GM18508 (cell line): ENCODE measurements around the gene MKNK1.

Experiments
- ATAC-seq: cut with Tn5 transposase; IDR thresholded peaks from one replicate; pipeline ENCODE4 v1.9.1; 2021; ENCODE audit warnings: moderate number of reproducible peaks; ENCODE audit not compliant: insufficient read depth, unreplicated experiment

MKNK1 gene

DNA sequence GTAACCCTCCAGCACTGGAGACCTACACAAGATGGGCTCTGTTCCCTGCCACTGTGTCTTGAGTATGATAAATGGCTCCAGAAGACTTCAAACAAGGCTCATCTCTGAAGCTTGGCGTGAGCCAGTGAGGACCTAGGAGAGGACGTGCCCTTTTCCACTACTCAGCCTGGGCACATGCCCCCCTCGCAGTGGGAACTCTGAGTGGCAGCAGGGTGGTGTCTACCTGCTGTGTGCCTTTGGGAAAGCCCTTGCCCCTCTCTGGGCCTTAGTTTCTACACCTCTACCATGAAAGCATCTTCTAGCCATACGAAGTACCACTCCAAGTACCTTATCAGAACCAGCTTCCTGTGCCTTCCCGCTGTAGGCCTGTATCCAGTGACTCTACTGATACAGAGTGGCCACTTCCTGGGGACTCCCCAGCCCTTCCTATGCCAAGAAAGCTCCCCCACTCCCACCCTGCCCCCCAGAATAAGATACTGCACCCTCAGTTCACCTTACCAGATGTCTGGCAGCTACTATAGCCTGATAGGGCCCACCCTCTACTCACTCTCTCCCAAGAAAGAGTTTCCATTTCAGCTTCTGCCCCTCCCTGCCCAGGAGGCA, 15.7 kb upstream of the MKNK1 start:
- no peak for ATAC-seq

DNA sequence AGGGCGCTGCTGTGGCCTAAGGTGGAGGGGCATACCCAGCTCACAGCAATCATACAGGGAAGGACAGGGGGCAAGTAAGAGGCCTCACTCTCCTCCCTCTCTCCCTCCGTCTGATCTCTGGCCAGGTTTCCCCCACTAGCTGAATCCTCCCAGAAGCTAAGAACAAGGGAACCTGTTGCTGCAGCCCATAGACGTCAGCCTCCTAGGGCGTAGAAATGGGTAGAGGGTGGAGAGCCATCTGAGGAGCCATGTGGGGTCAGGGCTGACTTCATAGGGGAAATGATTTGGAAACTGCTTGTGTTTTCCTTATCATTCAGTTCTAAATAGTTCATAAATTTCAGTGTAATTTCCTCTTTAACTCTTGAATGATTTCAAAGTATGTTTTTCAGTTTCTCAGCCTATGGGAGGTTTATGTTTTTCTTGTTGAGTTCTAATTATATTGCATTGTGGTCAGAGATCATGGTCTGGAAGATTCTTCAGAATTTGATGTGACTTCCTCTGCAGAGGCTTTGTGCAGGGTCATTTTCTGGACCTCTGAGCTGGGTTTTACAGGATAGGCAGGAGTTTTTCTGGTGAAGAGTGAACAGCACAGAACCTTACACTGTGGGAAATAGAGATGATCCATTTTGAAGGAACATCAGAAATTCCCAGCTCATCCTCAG, 14.8 kb upstream of the MKNK1 start:
- no peak for ATAC-seq

DNA sequence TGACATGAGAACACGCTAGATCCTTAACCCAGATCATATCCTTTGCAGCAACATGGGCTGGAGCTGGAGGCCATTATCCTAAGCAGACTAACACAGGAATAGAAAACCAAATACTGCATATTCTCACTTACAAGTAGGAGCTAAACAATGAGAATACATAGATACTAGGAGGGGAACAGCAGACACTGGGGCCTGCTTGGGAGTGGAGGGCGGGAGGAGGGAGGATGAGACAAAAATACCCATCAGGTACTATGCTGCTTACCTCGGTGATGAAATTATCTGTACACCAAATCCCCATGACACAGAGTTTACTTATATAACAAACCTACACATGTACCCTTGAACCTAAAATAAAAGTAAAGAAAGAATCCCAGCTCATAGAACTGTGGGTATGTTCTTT, 13.8 kb upstream of the MKNK1 start:
- ATAC-seq, result no peak

DNA sequence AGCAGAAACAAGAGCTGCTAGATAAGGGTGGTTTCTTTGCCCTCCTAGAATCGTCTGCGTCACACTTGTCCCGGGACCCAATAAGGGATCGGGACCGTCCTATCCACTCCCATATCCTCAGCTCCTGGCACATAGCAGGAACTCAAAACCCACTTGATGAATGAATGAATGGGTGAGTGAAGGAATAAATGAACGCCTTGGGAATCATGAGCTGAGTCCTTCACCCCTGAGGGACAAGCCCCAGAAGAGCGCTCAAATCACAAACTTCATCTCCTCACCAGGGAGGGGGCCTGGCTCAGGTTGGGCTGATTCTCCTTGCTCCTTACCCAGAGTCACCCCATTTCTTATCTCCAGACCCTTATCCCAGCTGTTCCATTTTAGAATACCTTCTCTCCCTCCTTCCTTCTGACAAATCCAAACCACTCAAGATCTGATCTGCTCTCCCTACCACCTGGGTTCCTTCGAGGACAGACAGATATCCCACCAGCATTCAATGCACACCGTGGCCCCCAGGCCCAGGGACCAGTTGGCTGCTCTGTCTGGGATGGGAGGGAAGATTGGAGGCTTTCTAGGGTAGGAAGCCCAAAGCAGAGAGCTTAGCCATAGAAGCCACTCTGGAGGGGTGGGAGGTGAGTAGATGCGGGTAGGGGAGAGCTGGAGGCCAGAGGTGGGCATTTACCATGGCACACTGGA, 13.2 kb upstream of the MKNK1 start:
- no peak for ATAC-seq

DNA sequence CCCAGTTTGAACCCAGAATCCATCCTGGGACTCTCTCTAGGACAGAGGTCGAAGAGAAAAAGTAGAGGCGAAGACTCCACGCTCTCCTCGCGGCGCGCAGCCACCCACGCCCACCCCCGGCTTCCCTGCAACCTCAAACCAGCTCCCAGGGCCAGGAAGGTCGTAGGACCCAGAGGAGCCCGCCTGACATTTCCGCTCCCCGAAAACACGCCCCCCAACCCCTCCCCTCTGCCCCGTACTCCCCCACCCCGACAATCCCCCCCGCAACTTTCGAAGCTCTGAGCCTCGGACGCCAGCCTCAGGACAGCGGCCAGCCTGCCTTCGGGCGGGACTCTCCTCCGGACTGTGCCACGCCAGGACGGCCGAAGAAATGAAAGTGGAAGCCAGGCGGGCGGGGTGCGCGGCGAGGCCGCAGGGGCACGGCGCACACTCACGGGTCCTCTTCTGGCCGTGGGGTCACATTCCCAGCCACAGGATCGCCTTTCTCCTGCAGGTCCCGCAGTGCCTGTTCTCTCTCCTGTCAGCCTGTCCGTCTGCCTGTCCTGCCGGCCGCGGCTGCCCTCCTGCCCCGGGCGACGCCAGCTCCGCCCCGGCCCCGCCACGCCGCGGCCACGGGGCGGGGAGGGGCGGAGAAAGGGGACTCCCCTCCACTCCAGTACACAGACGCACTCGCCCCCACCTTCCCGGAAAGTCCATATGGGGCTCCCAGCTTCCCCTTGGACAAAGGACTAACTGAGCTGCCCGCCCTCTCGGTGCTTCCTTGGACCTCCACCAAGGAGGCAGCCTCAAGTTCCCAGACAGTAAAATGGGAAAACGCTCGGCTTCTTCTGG, 12.4 kb upstream of the MKNK1 start, which contains the start of gene MOB3C:
MOB3C (minus strand) TSS at position 535 of the 831 bp plus-strand sequence. CDS start 3,490 bp downstream, outside the sequence.
- ATAC-seq, result no peak

DNA sequence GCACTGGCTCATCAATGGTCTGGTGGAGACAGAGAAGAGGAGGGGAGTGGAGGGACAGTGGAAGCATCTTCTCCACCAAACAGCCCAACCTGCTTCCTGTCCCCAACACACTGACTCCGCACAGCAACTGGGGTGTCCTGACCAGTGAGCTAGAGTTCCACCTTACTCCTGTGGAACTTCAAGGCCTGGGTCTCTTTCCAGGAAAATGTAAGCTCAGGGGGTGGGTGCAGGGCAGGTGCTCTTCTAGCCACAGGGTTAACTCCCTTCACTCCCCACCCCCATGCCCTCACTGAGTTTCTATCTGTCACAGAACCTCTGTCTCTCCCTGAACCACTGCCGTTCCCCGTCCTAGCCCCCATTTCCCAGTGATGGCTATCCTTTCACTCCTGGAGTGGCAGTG, 11.7 kb upstream of the MKNK1 start:
- ATAC-seq, result no peak

DNA sequence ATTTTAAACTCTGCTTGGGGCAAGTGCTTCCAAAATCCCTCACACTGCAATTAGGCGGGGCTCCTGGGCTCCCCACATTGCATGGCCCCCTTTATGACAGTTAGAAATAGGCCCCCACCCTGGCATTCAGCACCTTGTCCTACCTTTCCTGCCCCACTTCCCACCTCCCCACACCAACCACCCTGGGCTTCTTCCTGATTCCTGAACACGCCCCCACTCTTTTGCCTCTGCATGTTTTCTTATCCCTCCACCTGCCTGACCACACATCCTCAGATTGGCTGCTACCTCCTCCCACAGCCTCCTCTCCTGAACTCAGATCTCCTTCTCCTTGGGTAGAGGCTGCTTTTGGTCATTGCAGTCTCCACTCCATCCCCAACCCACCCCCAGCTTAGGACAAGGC, 11.0 kb upstream of the MKNK1 start:
- ATAC-seq, result no peak

DNA sequence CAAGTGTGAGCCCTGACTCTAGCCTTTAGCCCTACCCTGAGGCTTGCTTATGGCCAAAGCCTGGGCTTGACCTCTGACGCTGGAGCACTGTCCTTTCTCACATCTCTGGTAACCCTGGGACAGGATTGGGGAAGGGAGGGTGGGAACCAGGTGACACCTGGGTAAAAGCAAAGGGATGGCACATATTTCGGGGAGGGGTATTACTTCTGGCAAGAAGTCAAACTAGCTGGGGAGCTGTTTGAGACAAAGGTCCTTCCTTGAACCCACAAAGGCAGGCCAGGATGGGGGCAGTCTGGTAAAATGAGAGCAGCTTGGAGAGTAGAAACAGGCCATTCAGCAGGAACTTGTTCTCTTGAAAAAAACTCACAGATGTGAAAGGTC, 10.5 kb upstream of the MKNK1 start:
- ATAC-seq, result no peak

DNA sequence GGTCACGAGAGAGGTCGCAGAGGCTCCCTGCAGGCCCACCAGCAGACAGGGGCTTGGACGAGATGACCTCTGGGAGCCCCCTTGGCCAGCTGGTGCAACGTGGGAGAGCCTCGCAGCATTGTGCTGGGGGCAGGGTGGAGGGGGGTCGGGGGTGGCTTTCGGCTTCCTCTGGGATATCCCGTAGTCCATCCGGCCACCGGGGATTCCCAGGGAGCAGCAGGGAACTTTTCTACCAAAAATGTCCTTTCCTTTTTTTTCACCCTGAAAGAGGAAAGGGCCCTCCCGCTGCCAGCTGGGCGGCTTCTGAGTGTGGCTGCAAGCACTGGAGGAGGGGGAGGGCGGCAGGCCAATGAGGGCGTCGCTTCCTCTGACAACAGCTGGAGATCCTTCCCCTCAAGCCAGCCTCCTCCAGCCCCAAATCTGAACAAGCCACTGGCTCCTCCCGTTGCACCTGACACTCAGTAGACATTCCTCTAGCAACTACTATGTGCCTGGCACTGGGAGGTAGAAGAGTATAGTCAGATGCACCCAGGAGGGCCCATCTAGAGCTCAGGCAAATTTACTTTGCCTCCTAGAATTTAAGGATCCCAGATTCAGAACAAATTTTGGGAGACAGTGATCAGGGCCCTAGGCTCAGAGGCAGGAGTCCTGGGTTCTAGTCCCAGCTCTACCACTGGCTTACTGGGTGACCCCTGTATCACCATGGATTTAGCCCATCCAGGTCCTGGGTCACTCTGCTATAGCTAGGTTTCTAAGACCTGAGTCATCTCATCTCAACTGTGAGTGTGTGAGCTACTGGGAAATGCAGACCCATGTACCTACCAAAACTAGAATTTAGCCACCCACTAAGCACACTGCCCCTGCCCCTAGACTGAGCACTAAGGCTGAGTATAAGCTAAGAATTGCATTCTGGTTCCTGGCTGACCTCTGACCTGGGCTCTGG, 9.9 kb upstream of the MKNK1 start:
- ATAC-seq, result no peak

DNA sequence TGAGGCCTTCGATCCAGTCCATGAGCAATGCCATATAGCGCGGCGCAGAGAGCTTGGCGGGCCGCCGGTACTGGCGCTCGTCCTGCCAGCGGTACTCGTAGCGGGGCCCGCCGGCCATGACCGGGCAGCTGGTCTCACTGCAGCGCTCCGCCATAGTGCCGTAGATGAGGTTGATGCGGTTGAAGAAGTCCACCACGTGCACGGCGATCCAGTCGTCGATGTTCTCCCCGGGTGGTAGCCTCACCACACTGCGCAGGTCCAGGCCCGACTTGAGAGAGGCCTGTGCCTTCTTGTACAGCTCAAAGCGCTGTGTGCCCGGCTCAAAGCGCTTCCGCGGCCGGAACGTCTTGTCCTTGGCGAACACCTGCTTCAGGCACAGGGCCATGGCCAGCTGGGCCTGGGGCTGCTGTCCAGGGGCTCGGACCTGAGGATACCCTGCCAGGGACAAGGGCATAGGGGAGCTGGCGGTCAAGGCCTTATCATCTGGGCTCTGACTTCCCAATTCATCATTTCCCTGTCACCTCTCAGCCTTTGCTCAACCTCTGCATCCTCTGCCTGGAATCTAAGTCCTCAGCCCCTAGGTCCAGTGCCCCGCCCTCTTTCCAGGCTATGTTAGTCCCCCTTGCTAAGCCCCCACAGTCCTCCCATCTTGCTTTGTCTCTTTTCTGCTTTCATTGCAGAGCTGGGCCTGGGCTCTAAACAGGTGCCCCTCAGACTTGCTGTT, 9.0 kb upstream of the MKNK1 start:
- ATAC-seq, result no peak

DNA sequence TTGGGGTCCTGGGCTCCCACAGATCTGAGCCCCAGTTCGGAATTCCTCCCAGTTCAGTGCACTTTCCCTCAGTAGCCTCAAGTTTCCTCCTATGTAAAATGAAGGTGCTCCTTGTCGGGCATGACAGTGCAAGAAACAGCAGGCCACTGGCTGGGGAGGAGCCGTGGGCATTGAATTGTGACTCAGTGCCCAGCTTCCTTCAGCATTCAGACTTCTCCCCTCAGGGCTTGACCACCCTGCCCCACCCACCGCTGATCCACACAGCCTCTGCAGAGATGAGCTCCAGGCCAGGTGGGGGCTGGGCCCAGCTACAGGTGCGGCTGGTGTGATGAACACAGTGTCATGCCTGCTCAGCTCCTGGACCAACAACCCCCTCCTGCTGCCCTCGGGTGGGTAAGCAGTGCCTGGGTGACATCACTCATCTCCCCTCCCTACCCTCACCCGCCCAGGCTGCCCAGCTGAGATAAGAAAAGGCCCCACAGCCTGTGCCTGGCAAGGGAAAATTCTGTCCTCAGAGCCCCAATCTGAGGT, 7.7 kb upstream of the MKNK1 start:
- no peak for ATAC-seq

DNA sequence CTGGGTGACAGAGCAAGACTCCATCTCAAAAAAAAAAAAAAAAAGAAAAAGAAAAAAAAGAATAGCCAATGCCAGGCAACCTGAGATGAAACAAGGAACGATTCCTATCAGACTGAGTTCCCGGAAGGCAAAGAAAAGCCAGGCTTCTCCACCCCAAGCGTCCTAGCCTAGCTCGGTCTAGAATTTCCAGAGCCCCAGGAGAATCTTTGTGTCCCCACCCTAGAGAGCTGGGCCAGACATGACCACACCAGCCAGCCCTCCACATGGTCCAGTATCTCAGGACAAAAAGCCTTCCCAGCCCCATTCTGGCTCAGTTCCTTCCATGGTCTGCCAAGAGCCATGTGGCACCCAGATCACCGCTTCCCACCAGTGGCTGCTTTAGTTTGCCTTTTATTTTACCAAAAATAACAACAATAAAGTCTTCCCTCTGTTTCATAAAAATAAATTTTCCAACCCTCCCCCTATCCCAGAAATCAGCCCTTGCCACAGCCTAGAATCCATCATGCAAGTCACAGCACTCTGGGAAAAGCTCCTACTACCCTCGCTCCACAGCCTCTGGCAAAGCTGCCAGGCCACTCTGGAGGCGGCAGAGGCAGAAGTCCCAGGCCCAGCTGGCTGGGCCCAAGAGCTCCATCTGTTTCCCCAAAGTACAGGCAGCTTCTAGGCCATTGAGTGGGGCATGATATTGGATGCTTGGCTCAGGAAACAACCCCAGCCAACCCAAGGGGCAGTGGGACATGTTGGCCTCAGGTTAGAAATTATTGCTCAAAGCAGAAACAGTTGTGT, 3.5 kb upstream of the MKNK1 start:
- ATAC-seq, result no peak

DNA sequence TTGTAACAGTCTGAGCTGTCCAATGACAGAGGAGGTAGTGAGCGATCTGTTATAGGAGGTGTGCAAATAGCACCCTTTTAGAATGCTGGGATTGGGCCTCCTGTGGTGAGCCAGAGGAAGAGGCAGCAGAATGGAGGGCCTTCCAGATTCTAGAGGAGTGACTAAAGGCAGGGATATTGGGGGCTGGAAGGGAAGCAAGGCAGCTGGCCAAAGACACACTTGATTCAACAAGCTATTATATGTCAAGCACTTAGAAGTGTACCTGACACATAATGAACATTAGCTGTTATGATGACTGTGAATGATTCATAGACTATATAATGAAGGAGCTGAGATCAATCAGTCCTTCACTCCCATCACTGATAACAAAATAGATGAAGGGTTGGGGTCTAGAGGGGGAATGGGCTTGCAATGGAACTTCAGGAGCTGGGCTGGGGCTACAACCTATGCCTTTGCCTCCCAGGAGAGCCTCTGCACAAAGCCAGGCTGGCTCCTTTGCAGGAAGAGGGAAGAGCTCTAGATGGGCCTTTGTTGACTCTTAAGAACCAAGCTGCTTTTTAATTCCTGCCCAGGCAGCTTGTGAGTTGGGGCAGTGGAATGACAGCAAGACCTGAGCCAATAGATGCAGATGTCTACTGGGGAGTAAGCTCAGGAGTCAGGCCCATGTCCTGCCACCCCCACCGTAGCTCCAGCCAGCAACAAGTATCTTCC, 2.3 kb upstream of the MKNK1 start:
- ATAC-seq, result no peak

DNA sequence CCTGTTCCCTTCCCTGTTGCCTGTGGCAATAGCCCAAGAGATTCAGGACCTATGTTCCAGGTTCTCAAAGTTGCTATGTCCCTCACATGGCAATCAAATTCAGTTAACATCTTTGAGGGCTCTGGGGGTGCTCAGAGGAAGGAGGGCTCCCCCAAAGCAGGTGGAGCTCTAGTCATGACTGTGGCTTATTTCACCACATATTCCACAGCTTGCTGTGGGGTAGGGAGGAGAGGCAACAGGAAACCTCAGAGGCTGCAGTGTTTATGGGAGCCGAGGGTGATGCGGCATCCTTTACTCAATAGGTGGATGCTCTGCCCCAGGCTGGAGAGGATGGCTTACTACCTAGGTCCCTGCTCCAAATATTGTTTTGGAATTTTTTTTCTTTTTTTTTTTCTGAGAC, 1.2 kb upstream of the MKNK1 start:
- ATAC-seq, result no peak

DNA sequence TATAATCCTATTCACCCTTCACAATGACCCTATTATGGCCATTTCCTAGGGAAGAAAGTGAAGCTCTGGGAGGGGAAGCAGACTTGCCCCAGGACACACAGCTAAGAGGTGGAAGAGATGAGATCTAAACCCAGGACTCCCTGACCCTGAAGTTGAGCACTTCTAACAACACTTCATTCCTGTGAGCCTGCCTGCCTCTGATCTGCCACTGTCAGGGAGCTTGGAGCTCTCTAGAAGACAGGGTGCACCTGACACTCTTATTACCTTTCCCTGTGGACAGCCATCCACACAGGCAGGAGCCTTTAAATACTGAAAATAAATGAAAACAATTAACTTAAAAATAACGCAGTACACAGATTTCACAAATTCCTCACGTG, 599 bp downstream of the MKNK1 start:
- no peak for ATAC-seq

DNA sequence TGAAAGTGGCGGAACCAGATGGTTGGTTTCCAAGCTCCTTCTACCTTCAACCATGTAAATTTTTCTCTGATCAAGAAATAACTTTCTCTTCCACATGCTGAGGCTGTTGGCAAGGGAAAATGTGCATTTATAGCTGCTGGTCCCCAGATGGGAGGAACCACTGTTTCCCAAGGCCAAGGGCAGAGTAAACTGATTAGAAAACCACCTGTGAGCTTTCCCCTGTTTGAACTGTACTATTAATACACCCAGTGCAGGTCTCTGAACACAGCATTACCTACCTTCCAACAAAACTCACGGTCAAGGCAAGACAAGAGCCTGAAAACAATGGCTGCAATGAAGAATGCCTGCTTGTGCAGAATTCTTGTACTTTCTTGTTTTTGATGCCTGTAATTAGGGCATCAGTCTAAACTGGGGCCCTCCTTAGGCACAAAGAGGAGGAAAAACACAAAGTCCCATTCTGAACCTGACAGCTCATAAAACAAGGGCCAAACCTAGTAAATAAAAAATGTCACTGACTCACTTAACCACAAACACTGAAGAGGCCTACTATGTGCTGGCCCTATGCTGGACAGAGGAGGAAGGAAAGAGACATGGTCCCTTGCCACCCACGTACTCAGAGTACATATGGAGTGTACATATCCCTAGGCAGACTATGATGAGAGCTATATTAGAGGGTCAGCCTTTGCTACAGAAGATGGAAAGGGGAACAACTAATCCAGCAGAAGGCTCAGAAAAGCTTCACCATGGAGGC, 2.6 kb downstream of the MKNK1 start:
- no peak for ATAC-seq
